GM12872 (cell line): ENCODE data around the gene ANGEL2.

Source experiments
- TF ChIP-seq, protein P1 (sequence below): IDR thresholded peaks from 3 replicates; pipeline ENCODE4 v1.5.1; 2011; ENCODE audit warnings: low read depth, mild to moderate bottlenecking, low read length, moderate library complexity; ENCODE audit not compliant: insufficient read depth

The ANGEL2 gene

DNA sequence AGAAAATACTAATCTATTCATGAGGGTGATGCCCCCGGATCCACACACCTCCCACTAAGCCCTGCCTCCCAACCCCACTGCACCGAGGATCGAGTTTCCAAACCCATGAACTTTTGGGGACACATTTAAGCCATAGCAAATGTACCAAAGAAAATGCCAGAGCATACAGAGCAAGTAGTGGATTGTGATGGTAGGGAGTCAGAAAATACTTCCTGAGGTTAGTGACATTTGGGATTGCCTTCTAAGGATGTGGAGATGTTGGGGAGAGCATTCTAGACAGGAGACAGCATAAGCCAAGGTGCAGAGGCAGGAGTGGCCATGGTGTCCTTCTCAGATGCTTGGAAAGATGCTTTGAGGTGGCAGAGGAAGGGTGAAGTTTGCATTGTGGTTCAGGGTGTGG, 32.2 kb downstream of the ANGEL2 start:
- TF ChIP-seq, protein P1, sequence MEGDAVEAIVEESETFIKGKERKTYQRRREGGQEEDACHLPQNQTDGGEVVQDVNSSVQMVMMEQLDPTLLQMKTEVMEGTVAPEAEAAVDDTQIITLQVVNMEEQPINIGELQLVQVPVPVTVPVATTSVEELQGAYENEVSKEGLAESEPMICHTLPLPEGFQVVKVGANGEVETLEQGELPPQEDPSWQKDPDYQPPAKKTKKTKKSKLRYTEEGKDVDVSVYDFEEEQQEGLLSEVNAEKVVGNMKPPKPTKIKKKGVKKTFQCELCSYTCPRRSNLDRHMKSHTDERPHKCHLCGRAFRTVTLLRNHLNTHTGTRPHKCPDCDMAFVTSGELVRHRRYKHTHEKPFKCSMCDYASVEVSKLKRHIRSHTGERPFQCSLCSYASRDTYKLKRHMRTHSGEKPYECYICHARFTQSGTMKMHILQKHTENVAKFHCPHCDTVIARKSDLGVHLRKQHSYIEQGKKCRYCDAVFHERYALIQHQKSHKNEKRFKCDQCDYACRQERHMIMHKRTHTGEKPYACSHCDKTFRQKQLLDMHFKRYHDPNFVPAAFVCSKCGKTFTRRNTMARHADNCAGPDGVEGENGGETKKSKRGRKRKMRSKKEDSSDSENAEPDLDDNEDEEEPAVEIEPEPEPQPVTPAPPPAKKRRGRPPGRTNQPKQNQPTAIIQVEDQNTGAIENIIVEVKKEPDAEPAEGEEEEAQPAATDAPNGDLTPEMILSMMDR = no peak

DNA sequence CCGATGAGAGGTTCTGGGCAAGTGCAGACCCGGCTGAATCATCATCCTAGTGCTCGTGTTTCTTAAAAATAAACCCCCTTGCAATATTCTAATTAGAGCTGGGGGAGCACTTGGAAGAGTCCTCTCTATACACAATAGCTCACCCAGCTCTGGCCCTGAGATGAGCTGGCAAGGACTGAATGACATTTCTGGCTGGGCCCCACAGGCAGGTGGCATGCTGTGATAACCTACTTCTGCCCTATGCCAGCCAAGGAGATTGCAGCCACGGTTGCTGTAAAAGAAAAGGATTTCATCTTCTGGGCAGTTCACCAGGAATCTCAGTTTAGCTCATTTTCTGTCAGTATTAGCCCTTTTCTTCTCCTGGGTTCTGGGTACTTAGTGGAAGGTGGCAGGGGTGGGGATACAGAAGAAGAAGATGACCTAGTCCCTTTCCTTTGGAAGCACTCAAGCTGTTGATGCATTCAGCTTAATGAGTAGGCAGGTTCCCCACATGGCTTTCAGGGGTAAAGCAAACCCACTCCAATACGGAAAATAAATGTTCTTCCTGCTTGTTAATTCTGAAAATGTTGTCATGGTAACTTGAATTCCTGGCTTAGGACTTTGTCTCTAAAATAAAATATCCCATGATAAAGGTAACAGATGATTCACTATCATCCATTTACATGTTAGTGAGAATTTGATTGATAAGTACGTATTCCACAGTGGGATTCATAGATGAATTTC, 33.1 kb downstream of the ANGEL2 start:
- TF ChIP-seq, protein P1 = no peak

DNA sequence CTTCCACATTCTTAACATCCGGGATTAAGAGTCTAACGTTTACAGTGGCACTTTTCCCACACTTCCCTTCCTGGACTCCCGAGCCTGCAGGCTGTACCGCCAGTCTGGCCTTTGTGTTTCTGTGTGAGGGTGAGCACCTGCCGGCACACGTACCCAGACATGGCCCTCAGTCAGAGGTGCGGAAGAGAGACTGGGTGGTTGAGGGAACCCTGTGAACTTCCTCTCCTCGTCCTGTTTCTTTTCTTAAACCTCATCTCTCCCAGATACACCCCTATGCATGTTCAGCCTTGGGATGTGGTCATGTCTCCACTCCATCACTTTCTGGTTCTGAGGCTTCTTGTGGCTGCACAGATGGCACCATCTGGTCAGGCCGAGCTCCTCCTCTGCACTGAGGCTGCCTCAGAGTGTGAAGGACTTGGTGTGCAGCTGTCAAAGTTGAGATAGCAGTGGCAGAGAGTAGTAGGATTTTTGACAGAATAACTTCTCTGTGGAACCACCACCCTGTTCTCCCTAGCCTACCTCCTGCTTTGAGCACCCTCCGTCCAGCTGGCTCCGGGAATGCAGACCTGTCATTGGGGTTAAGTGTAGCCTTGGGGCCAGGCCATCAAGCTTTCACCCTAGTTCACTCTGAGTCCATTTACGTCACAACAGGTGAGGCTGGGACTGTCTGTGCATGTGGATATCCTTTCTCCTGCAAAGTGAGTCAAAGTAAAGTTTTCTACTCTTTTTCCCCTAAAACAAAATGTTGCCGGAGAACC, 33.9 kb downstream of the ANGEL2 start:
- TF ChIP-seq, protein P1 = no peak

DNA sequence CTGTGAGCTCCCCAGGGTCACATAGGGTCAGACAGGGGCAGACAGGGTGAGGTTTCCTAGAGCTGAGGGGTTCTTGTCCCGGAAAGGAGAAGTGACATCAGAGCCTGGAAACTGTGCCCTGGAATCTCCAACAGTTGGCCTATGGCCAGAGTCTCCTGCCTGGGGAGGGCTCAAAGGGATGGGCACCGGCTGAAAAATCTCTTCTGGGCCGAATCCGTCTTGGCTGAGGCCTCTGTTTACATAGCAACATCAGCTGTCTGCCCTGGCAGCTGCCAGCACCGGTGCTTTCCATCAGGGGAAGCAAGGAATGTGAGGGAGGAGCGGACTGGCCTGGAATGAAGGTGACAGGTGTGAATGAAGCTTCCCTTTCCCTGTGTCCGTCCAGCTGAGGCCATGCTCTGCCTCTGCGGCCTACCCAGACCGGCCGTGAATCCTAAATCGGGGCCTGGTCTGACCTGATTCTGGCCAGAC, 34.6 kb downstream of the ANGEL2 start:
- TF ChIP-seq, protein P1 = no peak

DNA sequence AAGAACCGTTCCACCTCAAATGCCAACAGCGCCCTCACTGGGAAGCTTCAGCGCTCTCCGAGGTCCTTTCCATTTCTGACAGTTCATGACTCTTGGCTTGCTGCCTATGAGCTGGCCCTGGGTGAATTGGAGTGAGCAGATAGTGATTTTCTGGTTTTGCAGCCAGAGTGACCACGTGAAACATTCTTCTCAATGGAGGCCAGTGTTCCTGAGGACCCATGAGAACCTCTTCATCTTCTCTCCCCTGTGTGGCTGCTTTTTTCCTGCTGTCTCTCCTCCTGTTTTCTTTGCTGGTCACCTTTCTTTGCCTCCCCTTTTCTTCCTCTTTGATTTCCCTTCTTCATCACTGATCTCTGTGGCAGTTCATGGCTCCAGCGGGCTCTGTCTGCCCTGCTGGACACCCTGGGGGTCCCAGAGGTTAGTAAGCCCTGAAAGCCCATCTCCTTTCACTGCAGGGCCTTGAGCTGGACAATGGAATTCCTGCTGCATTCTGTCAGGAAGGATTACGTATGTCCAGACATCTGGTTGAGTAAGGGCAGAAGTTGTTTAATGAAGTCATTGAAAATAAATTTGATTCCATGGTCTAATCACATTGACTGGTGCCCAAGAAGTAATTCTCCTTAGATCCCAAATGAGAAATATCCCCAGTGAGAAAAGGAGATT, 35.4 kb downstream of the ANGEL2 start:
- TF ChIP-seq, protein P1 = 0 out of 3 replicates have a peak, but pooled peaks have one; percentile 18

DNA sequence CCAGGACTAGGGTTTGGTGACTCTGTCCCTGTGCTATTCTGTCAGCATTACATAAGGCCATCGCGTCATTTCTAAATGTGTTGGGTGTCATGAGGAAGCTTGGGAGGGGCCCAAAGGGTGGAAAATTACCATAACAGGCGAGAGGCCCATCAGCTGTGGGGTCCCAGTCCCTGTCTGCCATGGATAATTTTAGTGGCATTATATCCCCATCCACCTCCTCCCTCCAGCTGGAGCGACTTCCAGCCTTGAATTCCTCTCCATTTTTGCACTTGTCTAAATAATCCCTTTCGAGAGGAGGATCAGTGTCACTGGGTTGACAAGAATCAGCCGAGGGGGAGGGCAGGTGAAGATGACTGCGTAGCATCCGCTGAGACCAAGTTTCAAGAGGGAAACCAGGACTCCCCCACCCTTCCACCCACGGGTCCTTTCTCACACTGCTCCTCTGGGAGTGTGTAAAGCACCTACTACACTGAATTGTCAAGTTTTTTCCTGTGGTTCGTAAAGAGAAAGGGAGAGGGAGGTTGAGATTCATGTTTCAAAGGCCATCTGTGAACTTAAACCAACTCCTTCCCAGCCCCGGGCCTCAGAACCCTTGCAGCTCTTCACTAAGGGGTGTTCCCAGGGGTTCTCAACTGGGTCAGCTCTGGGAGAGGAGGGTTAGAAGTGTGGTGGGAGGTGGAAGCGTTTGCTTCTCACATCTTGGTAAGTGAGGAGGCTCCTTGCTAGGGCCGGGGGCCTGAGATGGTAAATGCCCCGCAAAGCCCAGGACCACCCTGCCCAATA, 36.1 kb downstream of the ANGEL2 start:
- TF ChIP-seq, protein P1 = no peak; the same call in 2 of the 3 replicates
